Prostate gland (tissue), 2 donors: ENCODE data around the gene TCERG1L. TPM values are rescaled to one million over a fixed set of nuclear protein-coding genes. Genes with fewer than 3 reads are reported as not detected.

Experiments used
- DNase-seq: peaks from one replicate; pipeline ENCODE4 v3.0.0-alpha.2; 2019; ENCODE audit warnings: low spot score
- H3K27ac ChIP-seq, 2 donors: fragments of 200-600 bp; sonication (generic); 2 replicates each; pipeline ENCODE4 v1.5.1; 2017 to 2019
- H3K27me3 ChIP-seq: fragments of 200-600 bp; sonication (generic); replicated peaks from 2 replicates; pipeline ENCODE4 v1.5.1; 2019; ENCODE audit not compliant: insufficient read depth
- H3K36me3 ChIP-seq, 2 donors: fragments of 200-600 bp; sonication (generic); 1 replicate in 1 of 2; 2 replicates in 1 of 2; pipeline versions ENCODE4 v1.5.1 to v1.8.1; 2017 to 2019
- H3K4me1 ChIP-seq: fragments of 200-600 bp; sonication (generic); replicated peaks from 2 replicates; pipeline ENCODE4 v1.5.1; 2019
- H3K4me3 ChIP-seq, 2 donors: fragments of 200-600 bp; sonication (generic); 2 replicates each; pipeline ENCODE4 v1.5.1; 2017 to 2019
- H3K9me3 ChIP-seq: fragments of 200-600 bp; sonication (generic); 2 replicates; pipeline ENCODE4 v1.5.1; 2017
- POLR2A ChIP-seq: fragments of 450-650 bp; IDR thresholded peaks from one replicate; pipeline ENCODE4 v1.6.1; 2016; ENCODE audit warnings: antibody characterized with exemption, mild to moderate bottlenecking
- POLR2AphosphoS5 ChIP-seq: sonication (generic); formaldehyde crosslinking; IDR thresholded peaks from one replicate; pipeline ENCODE4 v1.6.1; 2017; ENCODE audit warnings: antibody characterized with exemption
- WGBS: methylation state at CpG from one replicate; pipeline ENCODE4 v1.1.5; 2018; 5-methylcytosine and 5-hydroxymethylcytosine counted together
- intact Hi-C: fragments of 100-400 bp; cut with DNase I; formaldehyde crosslinking; loops from one replicate; pipeline ENCODE4 v1.14.2; 2022
- total RNA-seq, 2 donors: library from RNA; depleted of rRNA; stranded (reverse); fragments of >200 nt; gene quantifications; one replicate each; pipeline ENCODE4 v1.1.0, GENCODE V29; 2016
- TF ChIP-seq, protein P1 (sequence below), 4 experiments: fragments of 200-600 bp in 2 of 4; fragments of 450-650 bp in 2 of 4; sonication (generic) in 2 of 4; IDR thresholded peaks; 1 replicate in 3 of 4; 2 replicates in 1 of 4; pipeline ENCODE4 v1.5.1; 2016 to 2019; ENCODE audit warnings: antibody characterized with exemption in 4 of 4, mild to moderate bottlenecking in 2 of 4, moderate library complexity in 2 of 4

TCERG1L gene
- total RNA-seq, 2 donors from 2014 or later = 0.23 to 4.0 TPM

DNA sequence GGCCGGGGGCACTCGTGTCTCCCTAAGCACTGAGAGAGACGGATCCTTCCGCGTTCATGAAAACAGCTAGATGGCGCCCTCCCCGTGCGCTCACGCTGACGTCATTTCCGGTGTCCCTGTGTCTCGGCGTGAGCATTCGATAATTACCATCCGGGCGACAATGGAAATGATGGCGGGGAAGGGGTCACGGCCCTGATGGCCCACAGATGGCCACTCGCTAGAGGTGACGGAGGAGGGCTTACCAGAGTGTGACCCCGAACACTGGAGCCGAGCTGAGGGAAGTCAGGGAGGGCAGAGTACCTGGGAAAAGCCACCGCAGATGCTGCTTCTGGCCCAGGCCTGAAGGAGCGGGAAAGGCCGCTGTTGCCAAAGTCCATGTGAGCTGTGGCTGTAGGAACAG, 222.9 kb downstream of the TCERG1L start:
- H3K4me3 ChIP-seq = no peak overlapping the region

DNA sequence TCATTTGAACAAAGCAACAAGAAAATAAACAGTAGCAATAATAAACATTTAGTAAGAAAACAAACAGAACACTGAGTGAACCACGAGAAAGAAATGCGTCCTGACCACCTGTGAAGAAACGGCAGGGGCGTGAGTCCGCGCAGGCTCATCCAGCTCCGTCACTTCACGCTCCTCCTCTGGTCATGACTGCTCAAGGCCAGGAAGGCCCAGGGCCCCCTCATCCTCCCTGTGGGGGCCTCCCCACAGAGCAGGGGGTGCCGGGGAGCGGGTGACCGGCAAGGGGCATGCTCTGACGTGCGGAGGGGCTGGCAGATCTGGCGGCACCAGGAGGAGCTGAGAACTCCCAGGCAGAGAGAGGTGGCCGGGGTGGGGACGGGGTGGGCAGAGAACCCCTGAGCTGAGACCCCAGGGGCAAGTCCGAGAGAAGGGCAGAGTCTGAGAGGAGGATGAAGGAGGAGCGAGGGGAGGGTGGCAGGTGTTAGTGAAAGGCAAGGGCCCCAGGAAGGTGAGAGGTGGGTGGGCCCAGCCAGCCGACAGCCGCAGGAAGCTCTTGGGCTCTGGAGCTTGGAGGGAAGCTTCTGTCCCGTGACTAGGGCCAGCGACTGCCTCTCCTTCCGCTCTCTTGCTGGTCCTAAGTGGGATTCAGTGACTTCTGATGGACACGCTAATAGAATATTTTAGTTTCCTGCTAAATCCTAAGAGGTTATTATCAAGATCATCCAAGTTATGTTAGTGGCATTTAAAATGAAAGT, 223.9 kb downstream of the TCERG1L start:
- H3K9me3 ChIP-seq = no peaks in the 10 kb centered on the region
- intact Hi-C loops = no loop called here
- no peak for DNase-seq
- H3K4me1 ChIP-seq = no peaks in the 10 kb centered on the region
- no peak overlapping the region for H3K27ac ChIP-seq
- H3K4me3 ChIP-seq = no peak overlapping the region
- peaks cover 3% of the 10 kb centered on the region for H3K27me3 ChIP-seq
- 69% methylated on average over 24 of the region's 24 CpGs for WGBS
- TF ChIP-seq, protein P1, sequence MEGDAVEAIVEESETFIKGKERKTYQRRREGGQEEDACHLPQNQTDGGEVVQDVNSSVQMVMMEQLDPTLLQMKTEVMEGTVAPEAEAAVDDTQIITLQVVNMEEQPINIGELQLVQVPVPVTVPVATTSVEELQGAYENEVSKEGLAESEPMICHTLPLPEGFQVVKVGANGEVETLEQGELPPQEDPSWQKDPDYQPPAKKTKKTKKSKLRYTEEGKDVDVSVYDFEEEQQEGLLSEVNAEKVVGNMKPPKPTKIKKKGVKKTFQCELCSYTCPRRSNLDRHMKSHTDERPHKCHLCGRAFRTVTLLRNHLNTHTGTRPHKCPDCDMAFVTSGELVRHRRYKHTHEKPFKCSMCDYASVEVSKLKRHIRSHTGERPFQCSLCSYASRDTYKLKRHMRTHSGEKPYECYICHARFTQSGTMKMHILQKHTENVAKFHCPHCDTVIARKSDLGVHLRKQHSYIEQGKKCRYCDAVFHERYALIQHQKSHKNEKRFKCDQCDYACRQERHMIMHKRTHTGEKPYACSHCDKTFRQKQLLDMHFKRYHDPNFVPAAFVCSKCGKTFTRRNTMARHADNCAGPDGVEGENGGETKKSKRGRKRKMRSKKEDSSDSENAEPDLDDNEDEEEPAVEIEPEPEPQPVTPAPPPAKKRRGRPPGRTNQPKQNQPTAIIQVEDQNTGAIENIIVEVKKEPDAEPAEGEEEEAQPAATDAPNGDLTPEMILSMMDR (IDR thresholded peaks at IDR 0.05) = no peak
- TF ChIP-seq POLR2AphosphoS5 (no peak), POLR2A (no peak)
- H3K36me3 ChIP-seq = no peaks in the 10 kb centered on the region

More for the DNA sequence above, 222.9 kb downstream of the TCERG1L start:
- Histone ChIP-seq H3K27ac (no peak overlapping the region), H3K9me3 (no peaks in the 10 kb centered on the region), H3K36me3 (no peaks in the 10 kb centered on the region), H3K4me1 (no peaks in the 10 kb centered on the region), H3K27me3 (peaks cover 3% of the 10 kb centered on the region)
- intact Hi-C loops = no loop called here
- DNase-seq = no peak
- WGBS = 95% methylated on average over 25 of the region's 25 CpGs
- TF ChIP-seq POLR2AphosphoS5 = no peak
- TF ChIP-seq POLR2A = no peak

DNA sequence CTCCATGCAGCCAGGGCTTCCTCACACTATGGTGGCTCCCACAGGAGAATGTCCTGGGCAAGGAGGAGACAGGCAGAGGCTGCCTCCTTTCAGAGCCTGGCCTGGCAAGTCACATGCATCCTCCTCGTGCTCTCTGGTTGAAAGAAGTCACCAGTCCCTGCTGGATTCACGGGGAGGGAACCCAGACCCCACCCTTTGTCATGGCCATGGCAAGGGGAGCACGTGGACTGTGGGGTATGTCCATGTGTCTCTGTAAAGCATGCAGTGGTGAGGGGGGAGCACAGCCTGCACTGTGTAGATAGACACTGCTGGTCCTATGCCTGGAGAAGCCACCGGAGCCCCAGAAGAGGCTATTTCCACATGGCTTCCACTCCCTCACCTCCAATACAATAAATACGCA, 225.0 kb downstream of the TCERG1L start:
- H3K27me3 ChIP-seq = peaks cover 3% of the 10 kb centered on the region

GRCh38 chr10:131086094-131086493, 225.4 kb downstream of the TCERG1L start:
- DNase-seq = no peak
- TF ChIP-seq, protein P1 (IDR thresholded peaks at IDR 0.05) = no peak
- TF ChIP-seq POLR2AphosphoS5 = no peak
- TF ChIP-seq POLR2A = no peak
- Histone ChIP-seq H3K27me3 (peaks cover 3% of the 10 kb centered on the region), H3K36me3 (no peaks in the 10 kb centered on the region), H3K27ac (no peak overlapping the region), H3K4me3 (no peak overlapping the region), H3K9me3 (no peaks in the 10 kb centered on the region), H3K4me1 (no peaks in the 10 kb centered on the region)
- intact Hi-C loops = no loop called here
- 91% methylated on average over 6 of the region's 6 CpGs for WGBS

More for the DNA sequence above, 225.0 kb downstream of the TCERG1L start:
- Histone ChIP-seq H3K4me1 (no peaks in the 10 kb centered on the region), H3K27ac (no peak overlapping the region), H3K9me3 (no peaks in the 10 kb centered on the region), H3K36me3 (no peaks in the 10 kb centered on the region), H3K4me3 (no peak overlapping the region)
- intact Hi-C loops = no loop called here
- DNase-seq = no peak
- TF ChIP-seq POLR2AphosphoS5 (no peak), POLR2A (no peak)
- TF ChIP-seq, protein P1 (IDR thresholded peaks at IDR 0.05) = no peak
- 96% methylated on average over 5 of the region's 5 CpGs for WGBS

GRCh38 chr10:131085091-131085860, 226.2 kb downstream of the TCERG1L start:
- Histone ChIP-seq H3K27me3 (peaks cover 3% of the 10 kb centered on the region), H3K36me3 (no peaks in the 10 kb centered on the region), H3K4me1 (no peaks in the 10 kb centered on the region), H3K27ac (no peak overlapping the region), H3K4me3 (no peak overlapping the region), H3K9me3 (no peaks in the 10 kb centered on the region)
- TF ChIP-seq POLR2AphosphoS5 (no peak), POLR2A (no peak)
- TF ChIP-seq, protein P1 (IDR thresholded peaks at IDR 0.05) = no peak
- intact Hi-C loops = no loop called here
- no peak for DNase-seq
- 54% methylated on average over 21 of the region's 21 CpGs for WGBS
